ENCODE results near the gene RUVBL1. TPM values are rescaled to one million over a fixed set of nuclear protein-coding genes. Genes with fewer than 3 reads are reported as not detected.

Gene RUVBL1
- total and polyA plus RNA-seq, 10 of the 15 experiments (the other 5 are each of a cell fraction or from before 2014, with no cell fraction given) = 15.2 to 142 (median 84.2) TPM

DNA sequence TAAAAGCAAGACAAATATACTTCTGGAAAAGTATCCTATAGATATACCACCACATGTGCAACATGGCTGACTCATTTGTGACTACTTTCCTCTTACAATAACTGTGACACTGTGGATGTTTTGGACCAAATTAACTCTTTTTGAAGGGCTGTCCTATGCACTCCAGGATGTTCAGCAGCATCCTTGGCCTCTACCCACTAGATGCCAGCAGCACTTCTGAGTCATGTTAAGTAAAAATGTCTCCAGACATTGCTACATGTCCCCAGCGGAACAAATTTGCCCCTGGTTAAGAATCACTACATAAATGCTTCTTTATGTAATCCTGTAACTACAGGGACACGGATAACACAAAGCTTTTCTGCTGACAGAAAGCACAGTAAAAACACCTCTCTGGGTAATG is 32.0 kb downstream of the RUVBL1 start:
- Histone ChIP-seq H3K27me3 (replicated peaks in 1 of 2; ENCODE audit: control insufficient read depth in 2 of 2, insufficient read depth in 2 of 2, low read length in 1 of 2) (no peaks in the 10 kb centered on the region), H3K4me1 (ENCODE audit: control insufficient read depth, insufficient read depth, low read length) (no peaks in the 10 kb centered on the region), H3K9me3 (replicated peaks; ENCODE audit: control insufficient read depth, insufficient read depth, low read length) (no peaks in the 10 kb centered on the region), H3K4me2 (ENCODE audit: control insufficient read depth, insufficient read depth) (no peak overlapping the region), H3K36me3 (ENCODE audit: control insufficient read depth in 2 of 2, insufficient read depth in 2 of 2, low read length in 1 of 2) (peaks cover 15 to 20% of the 10 kb centered on the region in 2 experiments), H3K4me3 (no peak overlapping the region), H3K27ac (ENCODE audit: control insufficient read depth, insufficient read depth) (no peak overlapping the region), H4K20me1 (ENCODE audit: control insufficient read depth, insufficient read depth) (no peaks in the 10 kb centered on the region; the same call in 1 of the 2 replicates), H3K79me2 (ENCODE audit: control insufficient read depth, insufficient read depth, low read length) (no peaks in the 10 kb centered on the region), H3K9ac (ENCODE audit: control insufficient read depth, insufficient read depth, low read length) (no peak overlapping the region), H2AFZ (ENCODE audit: control insufficient read depth, low read depth, low read length) (no peak overlapping the region)
- in situ Hi-C loops (cut with MboI) = loop anchor here (10.0 to 25.0 kb wide), 2 partner anchors 403 to 521 kb away; partner anchors contain the start of gene GATA2
- POLR2A ChIA-PET = no interaction called here
- BruUV-seq (replicated peaks) = no TSS peak
- no peak for TF ChIP-seq HDAC2 (IDR thresholded peaks at IDR 0.05)
- TF ChIP-seq RB1 (IDR thresholded peaks at IDR 0.05; ENCODE audit: borderline replicate concordance) = no peak
- no peak for TF ChIP-seq NFXL1 (IDR thresholded peaks at IDR 0.05; ENCODE audit: borderline replicate concordance)
- TF ChIP-seq MEF2A (IDR thresholded peaks at IDR 0.05; ENCODE audit: insufficient read depth, low read depth, low read length) = no peak
- no peak for TF ChIP-seq CREB1 (IDR thresholded peaks at IDR 0.05; ENCODE audit: low read depth)
- DNase-seq (ENCODE audit: low read depth, low spot score) = no peak
- no peak for ATAC-seq
- SMC1A ChIA-PET (ENCODE audit: uncharacterized antibody, unreplicated experiment) = interaction anchor here (0.9 to 1.0 kb wide), 2 partner anchors 27 to 32 kb away, joined by 3 to 4 read pairs; partner anchors contain the start of gene RUVBL1
- RAD21 ChIA-PET (ENCODE audit: unreplicated experiment) = no interaction called here
- WGBS (ENCODE audit: insufficient coverage, insufficient replicate concordance, low lambda C conversion rate, missing lambda C conversion rate) = 96% methylated on average over 2 of the region's 2 CpGs
- CTCF ChIA-PET = interaction anchor here (0.7 to 1.8 kb wide), 3 partner anchors 8 to 28 kb away, joined by 3 to 4 read pairs (median 3); no protein-coding TSS in a partner anchor
- intact Hi-C loops (cut with micrococcal nuclease; ENCODE audit: unreplicated experiment) = no loop called here
- no peak for FAIRE-seq

DNA sequence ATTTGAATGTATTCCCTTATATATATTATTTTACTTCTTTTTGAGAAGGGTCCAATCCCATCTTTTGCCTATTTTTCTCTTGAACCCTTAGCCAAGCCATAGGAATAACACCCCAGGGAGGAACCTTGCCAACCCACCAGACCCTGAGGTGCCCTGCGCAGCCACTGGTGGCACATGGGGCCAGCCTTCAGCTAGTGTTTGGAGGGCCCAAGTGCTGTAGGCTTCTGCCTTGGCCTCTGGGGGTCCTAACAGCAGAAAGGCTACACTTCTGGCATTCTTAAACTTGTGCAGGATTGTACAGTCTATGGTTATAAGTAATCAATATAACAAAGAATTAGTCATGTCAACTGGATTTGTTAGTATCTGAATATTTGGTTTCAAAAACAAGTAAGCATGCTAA is 34.5 kb downstream of the RUVBL1 start:
- Histone ChIP-seq H3K27ac (ENCODE audit: control insufficient read depth, insufficient read depth) (no peak overlapping the region), H3K27me3 (replicated peaks in 1 of 2; ENCODE audit: control insufficient read depth in 2 of 2, insufficient read depth in 2 of 2, low read length in 1 of 2) (no peaks in the 10 kb centered on the region), H2AFZ (ENCODE audit: control insufficient read depth, low read depth, low read length) (no peak overlapping the region), H3K9ac (ENCODE audit: control insufficient read depth, insufficient read depth, low read length) (no peak overlapping the region), H3K4me1 (ENCODE audit: control insufficient read depth, insufficient read depth, low read length) (no peaks in the 10 kb centered on the region), H3K4me2 (ENCODE audit: control insufficient read depth, insufficient read depth) (no peak overlapping the region), H3K79me2 (ENCODE audit: control insufficient read depth, insufficient read depth, low read length) (no peaks in the 10 kb centered on the region), H3K9me3 (replicated peaks; ENCODE audit: control insufficient read depth, insufficient read depth, low read length) (no peaks in the 10 kb centered on the region), H4K20me1 (ENCODE audit: control insufficient read depth, insufficient read depth) (no peaks in the 10 kb centered on the region), H3K4me3 (no peak overlapping the region), H3K36me3 (ENCODE audit: control insufficient read depth in 2 of 2, insufficient read depth in 2 of 2, low read length in 1 of 2) (peaks cover 11 to 18% of the 10 kb centered on the region in 2 experiments; a peak in 3 of 4 replicates)
- ATAC-seq = no peak
- ChIA-PET CTCF (interaction anchor here (1.7 kb wide), 1 partner anchor 45 kb away, joined by 7 read pairs; no protein-coding TSS in a partner anchor), SMC1A (ENCODE audit: uncharacterized antibody, unreplicated experiment) (interaction anchor here (0.9 kb wide), 1 partner anchor 44 kb away, joined by 4 read pairs; no protein-coding TSS in a partner anchor), POLR2A (no interaction called here), RAD21 (ENCODE audit: unreplicated experiment) (no interaction called here)
- WGBS (ENCODE audit: insufficient coverage, insufficient replicate concordance, low lambda C conversion rate, missing lambda C conversion rate) = 93% methylated on average over 1 of the region's 1 CpG
- intact Hi-C loops (cut with micrococcal nuclease; ENCODE audit: unreplicated experiment) (no loop called here), in situ Hi-C loops (cut with MboI) (loop anchor here (25.0 kb wide), 1 partner anchor 523 kb away; no protein-coding TSS in a partner anchor)
- no TSS peak for BruUV-seq (replicated peaks)
- no peak for DNase-seq (ENCODE audit: low read depth, low spot score)
- no peak for FAIRE-seq
- TF ChIP-seq MYC (IDR thresholded peaks at IDR 0.05; ENCODE audit: insufficient read depth, insufficient read length, insufficient replicate concordance, low read length, severe bottlenecking) = no peak
- no peak for TF ChIP-seq SIN3A (IDR thresholded peaks at IDR 0.05; ENCODE audit: low read depth, low read length)
- no peak for TF ChIP-seq ESRRA (IDR thresholded peaks at IDR 0.05; ENCODE audit: low read length)
- TF ChIP-seq CREB1 (IDR thresholded peaks at IDR 0.05; ENCODE audit: low read depth) = no peak
- TF ChIP-seq, protein P1, sequence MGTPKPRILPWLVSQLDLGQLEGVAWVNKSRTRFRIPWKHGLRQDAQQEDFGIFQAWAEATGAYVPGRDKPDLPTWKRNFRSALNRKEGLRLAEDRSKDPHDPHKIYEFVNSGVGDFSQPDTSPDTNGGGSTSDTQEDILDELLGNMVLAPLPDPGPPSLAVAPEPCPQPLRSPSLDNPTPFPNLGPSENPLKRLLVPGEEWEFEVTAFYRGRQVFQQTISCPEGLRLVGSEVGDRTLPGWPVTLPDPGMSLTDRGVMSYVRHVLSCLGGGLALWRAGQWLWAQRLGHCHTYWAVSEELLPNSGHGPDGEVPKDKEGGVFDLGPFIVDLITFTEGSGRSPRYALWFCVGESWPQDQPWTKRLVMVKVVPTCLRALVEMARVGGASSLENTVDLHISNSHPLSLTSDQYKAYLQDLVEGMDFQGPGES (IDR thresholded peaks at IDR 0.05) = no peak
- TF ChIP-seq, protein P2, sequence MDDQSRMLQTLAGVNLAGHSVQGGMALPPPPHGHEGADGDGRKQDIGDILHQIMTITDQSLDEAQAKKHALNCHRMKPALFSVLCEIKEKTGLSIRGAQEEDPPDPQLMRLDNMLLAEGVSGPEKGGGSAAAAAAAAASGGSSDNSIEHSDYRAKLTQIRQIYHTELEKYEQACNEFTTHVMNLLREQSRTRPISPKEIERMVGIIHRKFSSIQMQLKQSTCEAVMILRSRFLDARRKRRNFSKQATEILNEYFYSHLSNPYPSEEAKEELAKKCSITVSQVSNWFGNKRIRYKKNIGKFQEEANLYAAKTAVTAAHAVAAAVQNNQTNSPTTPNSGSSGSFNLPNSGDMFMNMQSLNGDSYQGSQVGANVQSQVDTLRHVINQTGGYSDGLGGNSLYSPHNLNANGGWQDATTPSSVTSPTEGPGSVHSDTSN (IDR thresholded peaks at IDR 0.05; ENCODE audit: insufficient replicate concordance, low read depth, low read length) = no peak
- TF ChIP-seq EP300 (IDR thresholded peaks at IDR 0.05; ENCODE audit: borderline replicate concordance in 1 of 2, control insufficient read depth in 1 of 2, low read depth in 2 of 2, low read length in 2 of 2) = no peak
- no peak for TF ChIP-seq SMAD1 (IDR thresholded peaks at IDR 0.05; ENCODE audit: low read depth, partially characterized antibody)
- TF ChIP-seq JUNB (IDR thresholded peaks at IDR 0.05) = no peak
